A673 (cell line): ENCODE measurements around the gene FGGY. TPM values are rescaled to one million over a fixed set of nuclear protein-coding genes. Genes with fewer than 3 reads are reported as not detected.

Experiments
- BruUV-seq: library from RNA; stranded (reverse); fragments of 400-500 nt; replicated peaks from 2 replicates; lab custom pipeline; 2021; lab: Mats Ljungman, UMichigan
- CTCF ChIA-PET: fragments of 300-600 bp; sonication (Branson Sonifier 250); formaldehyde crosslinking; loops from one replicate; lab custom pipeline; 2022; ENCODE audit warnings: antibody characterized with exemption; lab: Charles Lee
- POLR2A ChIA-PET: fragments of 300-600 bp; sonication (Branson Sonifier 250); formaldehyde crosslinking; loops from one replicate; lab custom pipeline; 2022; ENCODE audit warnings: antibody characterized with exemption; ENCODE audit not compliant: low non-redundant PET; lab: Charles Lee
- DNase-seq: peaks from one replicate; pipeline ENCODE4 v3.0.0-alpha.2; 2015; ENCODE audit warnings: low spot score
- H3K27ac ChIP-seq: fragments of 200-600 bp; sonication (generic); 2 replicates; pipeline ENCODE4 v1.5.1; 2016; ENCODE audit warnings: mixed run types, low read depth, mild to moderate bottlenecking, mixed read lengths, antibody characterized with exemption, low read length; ENCODE audit not compliant: poor library complexity, severe bottlenecking
- H3K27me3 ChIP-seq: fragments of 200-600 bp; sonication (generic); replicated peaks from 2 replicates; pipeline ENCODE4 v1.6.1; 2017; ENCODE audit warnings: mixed run types, low read depth, mild to moderate bottlenecking, mixed read lengths, antibody characterized with exemption, low read length; ENCODE audit not compliant: insufficient read depth, poor library complexity
- H3K36me3 ChIP-seq: fragments of 200-600 bp; sonication (generic); 2 replicates; pipeline ENCODE4 v1.6.1; 2016; ENCODE audit warnings: mixed run types, mild to moderate bottlenecking, mixed read lengths, antibody characterized with exemption, low read length; ENCODE audit not compliant: insufficient read depth, poor library complexity, severe bottlenecking
- H3K4me1 ChIP-seq: fragments of 200-600 bp; sonication (generic); 2 replicates; pipeline ENCODE4 v1.6.1; 2017; ENCODE audit warnings: mixed run types, mild to moderate bottlenecking, mixed read lengths, antibody characterized with exemption, low read length; ENCODE audit not compliant: insufficient read depth, poor library complexity, severe bottlenecking
- H3K4me3 ChIP-seq: fragments of 200-600 bp; sonication (generic); 2 replicates; pipeline ENCODE4 v1.5.1; 2016; ENCODE audit warnings: low read depth, mixed run types, mild to moderate bottlenecking, mixed read lengths, low read length; ENCODE audit not compliant: poor library complexity, severe bottlenecking
- H3K9me3 ChIP-seq: fragments of 200-600 bp; sonication (generic); 2 replicates; pipeline ENCODE4 v1.6.1; 2016; ENCODE audit warnings: mixed run types, low read depth, mild to moderate bottlenecking, mixed read lengths, antibody characterized with exemption, low read length; ENCODE audit not compliant: poor library complexity, severe bottlenecking
- EZH2 ChIP-seq: fragments of 200-600 bp; sonication (generic); IDR thresholded peaks from 2 replicates; pipeline ENCODE4 v1.6.1; 2017; ENCODE audit warnings: borderline replicate concordance, low read depth, mild to moderate bottlenecking, mixed read lengths, antibody characterized with exemption, low read length; ENCODE audit not compliant: poor library complexity, severe bottlenecking
- intact Hi-C: fragments of 100-400 bp; cut with micrococcal nuclease; formaldehyde crosslinking; loops from one replicate; pipeline ENCODE4 v1.10.0; 2022; ENCODE audit not compliant: unreplicated experiment
- total RNA-seq: library from RNA; stranded (reverse); gene quantifications from 2 replicates; pipeline ENCODE4 v1.2.3, GENCODE V29; 2021
- TF ChIP-seq, protein P1 (sequence below): fragments of 300-800, 200-600 bp; sonication (generic); conservative IDR thresholded peaks from 2 replicates; pipeline ENCODE4 v1.5.1; 2017; ENCODE audit warnings: low read depth, mild to moderate bottlenecking, antibody characterized with exemption, low read length, moderate library complexity, mixed read lengths

Gene FGGY
- total RNA-seq, 1 experiment from 2014 or later = 2.6 TPM

DNA sequence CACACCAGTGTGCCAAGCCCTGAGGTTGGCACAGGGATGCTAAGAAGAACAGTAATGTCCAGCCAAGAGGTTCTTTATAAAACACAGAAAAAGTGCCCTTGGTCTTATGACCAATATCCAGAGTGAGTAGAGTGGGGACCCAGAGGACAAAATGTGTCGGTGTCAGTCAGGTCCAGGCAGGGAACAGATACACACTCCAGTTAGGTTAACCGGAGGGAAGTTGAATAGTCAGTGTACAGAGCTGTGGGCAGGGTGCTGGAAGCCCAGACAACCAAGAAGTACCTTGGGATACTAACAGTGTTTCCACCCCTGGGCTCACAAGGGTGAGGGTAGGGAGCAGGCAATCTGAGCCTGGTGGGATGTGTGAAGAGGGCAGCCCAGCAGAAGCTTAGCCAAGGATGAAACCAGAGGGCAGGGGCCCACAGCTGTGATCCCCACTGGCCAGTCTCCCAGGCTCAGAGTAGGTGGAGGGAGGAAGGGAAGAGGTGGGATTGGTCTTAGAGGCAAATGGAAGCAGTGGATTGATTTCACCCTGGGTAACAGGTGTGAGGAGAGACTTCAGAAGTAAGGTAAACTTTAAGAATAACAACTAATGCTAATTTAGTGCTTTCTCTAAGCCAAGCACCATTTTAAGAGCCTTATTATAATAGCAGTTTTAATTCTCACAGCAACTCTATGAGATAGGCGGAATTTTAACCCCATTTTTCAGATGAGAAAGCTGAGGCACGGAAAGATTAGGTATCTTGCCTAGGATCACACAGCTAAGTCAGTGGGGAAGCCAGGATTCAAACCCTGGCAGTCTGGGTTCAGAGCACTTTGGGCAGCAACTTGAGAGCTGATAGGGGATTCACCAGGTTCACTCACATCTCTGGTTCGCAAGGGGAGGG is 374.4 kb downstream of the FGGY start:
- BruUV-seq = no TSS peak
- no peak overlapping the region for H3K27ac ChIP-seq
- intact Hi-C loops = no loop called here
- ChIA-PET POLR2A (no interaction called here), CTCF (interaction anchor here (0.6 kb wide), 1 partner anchor 279 kb away, joined by 4 read pairs; no protein-coding TSS in a partner anchor)
- no peaks in the 10 kb centered on the region for H3K9me3 ChIP-seq
- H3K36me3 ChIP-seq = no peaks in the 10 kb centered on the region
- H3K27me3 ChIP-seq = no peaks in the 10 kb centered on the region
- no peak overlapping the region for H3K4me3 ChIP-seq
- TF ChIP-seq, protein P1, sequence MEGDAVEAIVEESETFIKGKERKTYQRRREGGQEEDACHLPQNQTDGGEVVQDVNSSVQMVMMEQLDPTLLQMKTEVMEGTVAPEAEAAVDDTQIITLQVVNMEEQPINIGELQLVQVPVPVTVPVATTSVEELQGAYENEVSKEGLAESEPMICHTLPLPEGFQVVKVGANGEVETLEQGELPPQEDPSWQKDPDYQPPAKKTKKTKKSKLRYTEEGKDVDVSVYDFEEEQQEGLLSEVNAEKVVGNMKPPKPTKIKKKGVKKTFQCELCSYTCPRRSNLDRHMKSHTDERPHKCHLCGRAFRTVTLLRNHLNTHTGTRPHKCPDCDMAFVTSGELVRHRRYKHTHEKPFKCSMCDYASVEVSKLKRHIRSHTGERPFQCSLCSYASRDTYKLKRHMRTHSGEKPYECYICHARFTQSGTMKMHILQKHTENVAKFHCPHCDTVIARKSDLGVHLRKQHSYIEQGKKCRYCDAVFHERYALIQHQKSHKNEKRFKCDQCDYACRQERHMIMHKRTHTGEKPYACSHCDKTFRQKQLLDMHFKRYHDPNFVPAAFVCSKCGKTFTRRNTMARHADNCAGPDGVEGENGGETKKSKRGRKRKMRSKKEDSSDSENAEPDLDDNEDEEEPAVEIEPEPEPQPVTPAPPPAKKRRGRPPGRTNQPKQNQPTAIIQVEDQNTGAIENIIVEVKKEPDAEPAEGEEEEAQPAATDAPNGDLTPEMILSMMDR = no peak
- no peak for TF ChIP-seq EZH2
- DNase-seq = no peak
- H3K4me1 ChIP-seq = no peaks in the 10 kb centered on the region

- Histone ChIP-seq H3K4me1 (no peaks in the 10 kb centered on the region), H3K36me3 (no peaks in the 10 kb centered on the region), H3K4me3 (no peak overlapping the region), H3K27ac (no peak overlapping the region), H3K27me3 (no peaks in the 10 kb centered on the region), H3K9me3 (no peaks in the 10 kb centered on the region)
- intact Hi-C loops = no loop called here
- no peak for DNase-seq
- CTCF ChIA-PET = no interaction called here
- POLR2A ChIA-PET = no interaction called here
- TF ChIP-seq, protein P1 = no peak
- TF ChIP-seq EZH2 = no peak
- BruUV-seq = no TSS peak
Measured at GRCh38 chr1:59671953-59672305, 375.0 kb downstream of the FGGY start.

DNA sequence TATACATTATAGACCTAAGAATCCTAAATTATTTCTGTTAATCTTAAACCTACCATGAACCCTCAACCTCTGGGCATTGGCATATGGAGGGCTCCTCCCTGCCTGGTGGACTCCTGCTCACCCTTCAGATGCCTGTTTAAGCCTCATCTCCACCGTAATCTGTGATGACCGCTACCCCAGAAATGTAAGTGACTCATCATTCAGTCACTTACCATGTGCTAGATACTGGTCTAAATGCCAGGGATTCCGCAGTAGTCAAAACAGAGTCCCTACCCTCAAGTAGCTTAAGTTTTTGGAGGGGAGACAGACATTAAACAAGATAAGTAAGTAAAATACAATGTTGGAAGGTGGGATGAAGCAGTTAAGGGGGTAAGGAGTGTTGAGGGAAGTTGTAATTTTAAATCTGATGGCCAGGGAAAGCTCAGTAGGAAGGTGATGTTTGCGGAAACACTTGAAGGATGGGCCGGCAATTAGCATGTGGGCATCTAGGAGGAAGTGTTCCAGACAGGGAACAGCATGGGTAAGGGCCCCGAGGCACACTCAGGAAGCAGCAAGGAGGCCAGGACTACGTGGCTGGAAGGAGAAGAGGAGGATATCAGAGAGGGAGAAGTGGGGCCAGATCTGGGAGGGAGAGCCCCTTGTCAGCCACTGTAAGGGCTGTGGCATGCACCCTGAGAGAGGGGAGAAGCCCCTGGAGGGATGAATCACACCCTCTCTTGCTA is 376.1 kb downstream of the FGGY start:
- TF ChIP-seq, protein P1 = no peak
- TF ChIP-seq EZH2 = no peak
- DNase-seq = no peak
- no peak overlapping the region for H3K4me3 ChIP-seq
- H3K9me3 ChIP-seq = no peaks in the 10 kb centered on the region
- BruUV-seq = no TSS peak
- intact Hi-C loops = no loop called here
- peaks cover 3% of the 10 kb centered on the region for H3K4me1 ChIP-seq
- H3K36me3 ChIP-seq = no peaks in the 10 kb centered on the region
- CTCF ChIA-PET = no interaction called here
- POLR2A ChIA-PET = no interaction called here
- H3K27ac ChIP-seq = no peak overlapping the region
- no peaks in the 10 kb centered on the region for H3K27me3 ChIP-seq
